ENCODE results near the gene CRY1. TPM values are rescaled to one million over a fixed set of nuclear protein-coding genes. Genes with fewer than 3 reads are reported as not detected.

Gene CRY1
- polyA plus RNA-seq, 1 experiment = 13.7 TPM

GRCh38 chr12:107103516-107103915, 10.2 kb upstream of the CRY1 start:
- TF ChIP-seq CTCF (IDR thresholded peaks at IDR 0.05; ENCODE audit: low read depth, low read length) = no peak

DNA sequence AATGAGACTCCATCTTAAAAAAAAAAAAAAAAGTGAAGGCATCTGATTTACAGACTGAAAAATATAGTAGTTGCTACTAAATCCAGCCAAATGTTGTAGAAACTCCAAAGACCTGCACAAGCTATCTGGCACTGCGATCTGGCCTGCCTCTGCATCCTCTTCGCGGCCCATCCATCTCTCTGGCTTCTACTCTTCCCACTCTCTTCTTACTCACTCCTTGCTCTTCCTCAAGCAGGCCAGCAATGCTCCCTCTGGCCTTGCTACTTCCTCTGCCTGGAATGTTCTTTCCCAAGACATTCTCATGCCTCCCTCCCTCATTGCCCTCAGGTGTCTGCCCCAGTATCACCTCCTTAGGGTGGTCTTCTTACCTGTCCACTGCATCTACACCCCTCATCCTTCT, 9.7 kb upstream of the CRY1 start:
- Histone ChIP-seq H3K27me3 (ENCODE audit: control insufficient read depth, insufficient read depth, low read length) (peaks cover 13% of the 10 kb centered on the region), H3K4me3 (ENCODE audit: low read depth, low read length) (no peak overlapping the region), H3K27ac (ENCODE audit: low read depth, low read length) (no peak overlapping the region), H3K9me3 (ENCODE audit: control insufficient read depth, insufficient read depth, low read length) (no peaks in the 10 kb centered on the region)
- no peak for TF ChIP-seq CTCF (IDR thresholded peaks at IDR 0.05; ENCODE audit: low read depth, low read length)
- no peak for DNase-seq (ENCODE audit: low read depth, low spot score)
- ChIA-PET CTCF (interaction anchor here (1.8 kb wide), 1 partner anchor 497 kb away, joined by 4 read pairs; no protein-coding TSS in a partner anchor), POLR2A (no interaction called here)

More at GRCh38 chr12:107103516-107103915, 10.2 kb upstream of the CRY1 start:
- Histone ChIP-seq H3K27ac (ENCODE audit: low read depth, low read length) (no peak overlapping the region), H3K4me3 (ENCODE audit: low read depth, low read length) (no peak overlapping the region), H3K27me3 (ENCODE audit: control insufficient read depth, insufficient read depth, low read length) (peaks cover 13% of the 10 kb centered on the region), H3K9me3 (ENCODE audit: control insufficient read depth, insufficient read depth, low read length) (no peaks in the 10 kb centered on the region)
- POLR2A ChIA-PET = no interaction called here
- CTCF ChIA-PET = interaction anchor here (1.8 kb wide), 1 partner anchor 497 kb away, joined by 4 read pairs; no protein-coding TSS in a partner anchor
- no peak for DNase-seq (ENCODE audit: low read depth, low spot score)

DNA sequence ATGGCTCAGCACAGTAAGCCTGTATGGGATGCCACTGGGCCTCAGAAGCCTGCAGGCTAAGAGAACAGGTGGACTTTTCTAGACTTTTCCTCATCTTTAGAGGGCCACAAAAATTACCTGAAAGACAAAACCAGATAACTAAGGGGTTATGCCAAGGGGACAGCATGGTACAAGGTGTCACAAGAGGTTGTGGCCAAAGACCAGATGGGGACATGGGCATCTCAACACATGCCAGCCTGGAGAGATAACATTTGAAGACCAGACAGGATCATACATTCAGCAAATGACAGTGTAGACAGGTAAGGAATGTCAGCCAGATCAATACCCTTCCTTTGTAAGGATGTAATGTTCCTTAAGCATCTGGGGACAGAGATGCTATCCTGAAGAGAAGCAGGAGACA, 8.9 kb upstream of the CRY1 start:
- Histone ChIP-seq H3K4me3 (ENCODE audit: low read depth, low read length) (no peak overlapping the region), H3K27ac (ENCODE audit: low read depth, low read length) (no peak overlapping the region), H3K9me3 (ENCODE audit: control insufficient read depth, insufficient read depth, low read length) (no peaks in the 10 kb centered on the region), H3K27me3 (ENCODE audit: control insufficient read depth, insufficient read depth, low read length) (peaks cover 10% of the 10 kb centered on the region)
- POLR2A ChIA-PET = no interaction called here
- no peak for TF ChIP-seq CTCF (IDR thresholded peaks at IDR 0.05; ENCODE audit: low read depth, low read length)
- CTCF ChIA-PET = no interaction called here
- DNase-seq (ENCODE audit: low read depth, low spot score) = no peak

DNA sequence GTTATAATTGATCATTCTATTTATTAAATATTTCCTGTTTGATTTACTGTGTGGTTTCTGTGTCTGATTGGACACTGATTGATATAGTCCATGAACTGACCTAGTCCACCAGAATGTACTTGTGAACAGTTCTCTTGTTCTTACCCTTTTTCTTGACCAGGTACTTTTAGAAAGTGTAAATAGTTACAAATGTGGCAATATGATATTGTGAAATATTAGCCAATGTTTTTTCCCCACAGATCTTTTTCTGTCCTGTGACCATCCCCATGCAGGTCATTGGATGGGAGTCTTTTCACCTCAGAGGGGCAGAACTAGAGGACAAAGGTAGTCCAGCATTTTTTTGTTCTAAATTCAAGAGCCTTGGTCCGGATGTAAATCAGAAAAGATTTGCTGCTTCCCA, 8.3 kb upstream of the CRY1 start:
- no peak for DNase-seq (ENCODE audit: low read depth, low spot score)
- TF ChIP-seq CTCF (IDR thresholded peaks at IDR 0.05; ENCODE audit: low read depth, low read length) = no peak
- CTCF ChIA-PET = interaction anchor here (2.2 kb wide), 1 partner anchor 10 kb away, joined by 10 read pairs; no protein-coding TSS in a partner anchor
- Histone ChIP-seq H3K27ac (ENCODE audit: low read depth, low read length) (no peak overlapping the region), H3K27me3 (ENCODE audit: control insufficient read depth, insufficient read depth, low read length) (peaks cover 10% of the 10 kb centered on the region), H3K4me3 (ENCODE audit: low read depth, low read length) (no peak overlapping the region), H3K9me3 (ENCODE audit: control insufficient read depth, insufficient read depth, low read length) (peaks cover 3% of the 10 kb centered on the region; the same call in 1 of the 2 replicates)
- POLR2A ChIA-PET = no interaction called here

GRCh38 chr12:107099917-107100316, 6.6 kb upstream of the CRY1 start:
- no peak for TF ChIP-seq CTCF (IDR thresholded peaks at IDR 0.05; ENCODE audit: low read depth, low read length)
- ChIA-PET POLR2A (interaction anchor here (0.8 kb wide), 1 partner anchor 143 kb away, joined by 9 read pairs; no protein-coding TSS in a partner anchor), CTCF (interaction anchor here (1.1 to 2.2 kb wide), 2 partner anchors 8 to 32 kb away, joined by 3 to 10 read pairs; no protein-coding TSS in a partner anchor)
- DNase-seq (ENCODE audit: low read depth, low spot score) = no peak
- Histone ChIP-seq H3K9me3 (ENCODE audit: control insufficient read depth, insufficient read depth, low read length) (peaks cover 6% of the 10 kb centered on the region; the same call in 1 of the 2 replicates), H3K4me3 (ENCODE audit: low read depth, low read length) (no peak overlapping the region), H3K27ac (ENCODE audit: low read depth, low read length) (no peak overlapping the region), H3K27me3 (ENCODE audit: control insufficient read depth, insufficient read depth, low read length) (peaks cover 4% of the 10 kb centered on the region)
